HFFc6 (cell line): ENCODE measurements around the gene FNDC3B. TPM values are rescaled to one million over a fixed set of nuclear protein-coding genes. Genes with fewer than 3 reads are reported as not detected.

Source experiments
- DNase-seq: peaks from one replicate; pipeline ENCODE4 v3.0.0-alpha.2; 2018
- H3K27ac Mint-ChIP-seq: 2 replicates; pipeline ENCODE4 v1.8.0; 2020; ENCODE audit warnings: mild to moderate bottlenecking, mixed read lengths
- H3K27me3 Mint-ChIP-seq: 2 replicates; pipeline ENCODE4 v1.8.0; 2021; ENCODE audit warnings: mild to moderate bottlenecking, moderate library complexity, mixed read lengths; ENCODE audit not compliant: insufficient read depth
- H3K36me3 Mint-ChIP-seq: 2 replicates; pipeline ENCODE4 v1.8.0; 2021; ENCODE audit warnings: low read depth, mixed read lengths
- H3K4me1 Mint-ChIP-seq: 2 replicates; pipeline ENCODE4 v1.8.0; 2020; ENCODE audit warnings: low read depth, mixed read lengths
- H3K4me3 Mint-ChIP-seq: 2 replicates; pipeline ENCODE4 v1.8.0; 2020; ENCODE audit warnings: mild to moderate bottlenecking, moderate library complexity, mixed read lengths
- H3K9me3 Mint-ChIP-seq: 2 replicates; pipeline ENCODE4 v1.8.0; 2020; ENCODE audit warnings: mild to moderate bottlenecking, mixed read lengths
- CTCF ChIP-seq: fragments of 200-600 bp; sonication (generic); IDR thresholded peaks from 2 replicates; pipeline ENCODE4 v1.5.0; 2021; ENCODE audit warnings: antibody characterized with exemption, mild to moderate bottlenecking
- total RNA-seq, 6 experiments: library from RNA; stranded (reverse); fragmentation: NEBNext Ultra II Directional; extraction: Animal tissue kit (Norgen Biotek cat#: 25700); gene quantifications; 2 replicates in 1 of 6; 3 replicates in 5 of 6; pipeline ENCODE4 v1.2.3, GENCODE V29; 2021

The FNDC3B gene
- total RNA-seq, 6 experiments from 2014 or later, result 133 to 192 (median 155) TPM

GRCh38 chr3:172161959-172162358, 122.6 kb downstream of the FNDC3B start:
- no peak overlapping the region for H3K27ac Mint-ChIP-seq

GRCh38 chr3:172163320-172163719, 123.9 kb downstream of the FNDC3B start:
- H3K4me1 Mint-ChIP-seq, result peaks cover 45% of the 10 kb centered on the region
- DNase-seq, result no peak
- no peaks in the 10 kb centered on the region for H3K9me3 Mint-ChIP-seq
- no peak for TF ChIP-seq CTCF
- no peak overlapping the region for H3K4me3 Mint-ChIP-seq
- peaks cover 8% of the 10 kb centered on the region for H3K27me3 Mint-ChIP-seq
- no peak overlapping the region for H3K27ac Mint-ChIP-seq
- H3K36me3 Mint-ChIP-seq, result no peaks in the 10 kb centered on the region

More at GRCh38 chr3:172161959-172162358, 122.6 kb downstream of the FNDC3B start:
- Mint-ChIP-seq H3K36me3 (peaks cover 4% of the 10 kb centered on the region; the same call in 1 of the 2 replicates), H3K9me3 (no peaks in the 10 kb centered on the region), H3K4me1 (peaks cover 47% of the 10 kb centered on the region), H3K4me3 (no peak overlapping the region), H3K27me3 (peaks cover 8% of the 10 kb centered on the region)
- DNase-seq, result no peak
- no peak for TF ChIP-seq CTCF

- Mint-ChIP-seq H3K27ac (no peak overlapping the region), H3K4me1 (peaks cover 44% of the 10 kb centered on the region), H3K4me3 (no peak overlapping the region), H3K27me3 (peaks cover 5% of the 10 kb centered on the region), H3K9me3 (no peaks in the 10 kb centered on the region), H3K36me3 (no peaks in the 10 kb centered on the region)
- no peak for TF ChIP-seq CTCF
- no peak for DNase-seq
Observed at GRCh38 chr3:172164620-172165362, 125.4 kb downstream of the FNDC3B start.

GRCh38 chr3:172166261-172166660, 126.9 kb downstream of the FNDC3B start:
- Mint-ChIP-seq H3K27ac (no peak overlapping the region), H3K9me3 (no peaks in the 10 kb centered on the region), H3K4me1 (peaks cover 49% of the 10 kb centered on the region), H3K27me3 (no peaks in the 10 kb centered on the region; the same call in 1 of the 2 replicates), H3K36me3 (peaks cover 4% of the 10 kb centered on the region; the same call in 1 of the 2 replicates), H3K4me3 (no peak overlapping the region)
- no peak for TF ChIP-seq CTCF
- no peak for DNase-seq

- no peak for TF ChIP-seq CTCF
- H3K27me3 Mint-ChIP-seq, result no peaks in the 10 kb centered on the region; the same call in 1 of the 2 replicates
- no peak overlapping the region for H3K4me3 Mint-ChIP-seq
- no peak overlapping the region for H3K27ac Mint-ChIP-seq
- H3K36me3 Mint-ChIP-seq, result peaks cover 4% of the 10 kb centered on the region; the same call in 1 of the 2 replicates
- H3K4me1 Mint-ChIP-seq, result peaks cover 55% of the 10 kb centered on the region
- H3K9me3 Mint-ChIP-seq, result no peaks in the 10 kb centered on the region
- no peak for DNase-seq
Observed at GRCh38 chr3:172166890-172167289, 127.5 kb downstream of the FNDC3B start.
